WTC11 (cell line): ENCODE results near the gene ALKBH7. TPM values are rescaled to one million over a fixed set of nuclear protein-coding genes. Genes with fewer than 3 reads are reported as not detected.
"Not testable (repeated sequence)": the region's sequence is repeated elsewhere in the genome, so short reads cannot be mapped to it uniquely, and the experiment has no call there.

Source experiments
- ATAC-seq: fragments of 200-7000 bp; cut with Tn5 transposase; 2 replicates; pipeline ENCODE4 v1.10.0; 2021; ENCODE audit warnings: mild to moderate bottlenecking, moderate library complexity
- CTCF ChIA-PET: fragments of 300-600 bp; sonication (Branson Sonifier 250); formaldehyde crosslinking; loops from one replicate; lab custom pipeline; 2021; ENCODE audit warnings: antibody characterized with exemption; lab: Charles Lee
- POLR2A ChIA-PET: fragments of 350-600 bp; sonication (Branson Sonifier 250); formaldehyde crosslinking; loops from one replicate; lab custom pipeline; 2021; ENCODE audit warnings: antibody characterized with exemption; lab: Charles Lee
- DNase-seq: peaks from one replicate; pipeline ENCODE4 v3.0.0; 2021; ENCODE audit warnings: low spot score
- H3K27ac Mint-ChIP-seq: 2 replicates; pipeline ENCODE4 v1.8.0; 2021; ENCODE audit warnings: mixed read lengths
- H3K27me3 Mint-ChIP-seq: 2 replicates; pipeline ENCODE4 v1.8.0; 2021; ENCODE audit warnings: low read depth, mild to moderate bottlenecking, moderate library complexity, mixed read lengths
- H3K36me3 Mint-ChIP-seq: 2 replicates; pipeline ENCODE4 v1.8.0; 2021; ENCODE audit warnings: mixed read lengths
- H3K4me1 Mint-ChIP-seq: 2 replicates; pipeline ENCODE4 v1.8.0; 2022; ENCODE audit warnings: mixed read lengths
- H3K4me3 Mint-ChIP-seq: 2 replicates; pipeline ENCODE4 v1.8.0; 2021; ENCODE audit warnings: mild to moderate bottlenecking, moderate library complexity, mixed read lengths
- H3K9me3 Mint-ChIP-seq: 2 replicates; pipeline ENCODE4 v1.8.0; 2021; ENCODE audit warnings: mixed read lengths
- ARID4B ChIP-seq: sonication (generic); formaldehyde crosslinking; IDR thresholded peaks from 2 replicates; pipeline ENCODE4 v1.8.0; 2023; ENCODE audit warnings: missing genetic modification reagents, mild to moderate bottlenecking, borderline replicate concordance
- ATF1 ChIP-seq: sonication (generic); formaldehyde crosslinking; IDR thresholded peaks from 2 replicates; pipeline ENCODE4 v1.8.1; 2023; ENCODE audit warnings: mild to moderate bottlenecking, moderate library complexity, missing genetic modification reagents
- CBFB ChIP-seq: sonication (generic); formaldehyde crosslinking; IDR thresholded peaks from 2 replicates; pipeline ENCODE4 v1.8.1; 2022; ENCODE audit warnings: mild to moderate bottlenecking, low read depth, missing genetic modification reagents
- CREM ChIP-seq: sonication (generic); formaldehyde crosslinking; IDR thresholded peaks from 2 replicates; pipeline ENCODE4 v1.8.1; 2022; ENCODE audit warnings: mild to moderate bottlenecking, missing genetic modification reagents, moderate library complexity
- GABPB1 ChIP-seq: sonication (generic); formaldehyde crosslinking; IDR thresholded peaks from 2 replicates; pipeline ENCODE4 v1.8.1; 2023; ENCODE audit warnings: mild to moderate bottlenecking, missing genetic modification reagents
- GTF2I ChIP-seq: fragments of 250-450 bp; sonication (Bioruptor Pico); conservative IDR thresholded peaks from 2 replicates; pipeline ENCODE4 v1.4.0; 2021; ENCODE audit warnings: mild to moderate bottlenecking
- KAT7 ChIP-seq: sonication (generic); formaldehyde crosslinking; IDR thresholded peaks from 2 replicates; pipeline ENCODE4 v1.8.1; 2023; ENCODE audit warnings: missing genetic modification reagents, mild to moderate bottlenecking, borderline replicate concordance
- NFE2L1 ChIP-seq: sonication (generic); formaldehyde crosslinking; IDR thresholded peaks from 2 replicates; pipeline ENCODE4 v1.8.1; 2023; ENCODE audit warnings: missing genetic modification reagents
- RELA ChIP-seq: sonication (generic); formaldehyde crosslinking; IDR thresholded peaks from 2 replicates; pipeline ENCODE4 v1.8.1; 2022; ENCODE audit warnings: missing genetic modification reagents, mild to moderate bottlenecking, borderline replicate concordance
- RORB ChIP-seq: fragments of 250-450 bp; sonication (Bioruptor Pico); IDR thresholded peaks from 2 replicates; pipeline ENCODE4 v1.9.0; 2021; ENCODE audit warnings: mild to moderate bottlenecking
- SOX15 ChIP-seq: fragments of 250-450 bp; sonication (Bioruptor Pico); IDR thresholded peaks from 2 replicates; pipeline ENCODE4 v1.9.0; 2021; ENCODE audit warnings: mild to moderate bottlenecking
- ZNF121 ChIP-seq: sonication (generic); formaldehyde crosslinking; IDR thresholded peaks from 2 replicates; pipeline ENCODE4 v1.8.0; 2023; ENCODE audit warnings: missing genetic modification reagents
- total RNA-seq: library from RNA; stranded (reverse); gene quantifications from 3 replicates; pipeline ENCODE4 v1.2.3, GENCODE V29; 2021
- TF ChIP-seq, protein P1 (sequence below): sonication (generic); formaldehyde crosslinking; IDR thresholded peaks from 2 replicates; pipeline ENCODE4 v1.8.0; 2022; ENCODE audit warnings: mild to moderate bottlenecking, missing genetic modification reagents
- TF ChIP-seq, protein P2 (sequence below): sonication (generic); formaldehyde crosslinking; IDR thresholded peaks from 2 replicates; pipeline ENCODE4 v1.8.1; 2023; ENCODE audit warnings: mild to moderate bottlenecking, moderate library complexity, missing genetic modification reagents
- TF ChIP-seq, protein P3 (sequence below): sonication (generic); formaldehyde crosslinking; conservative IDR thresholded peaks from 2 replicates; pipeline ENCODE4 v1.8.1; 2022; ENCODE audit warnings: mild to moderate bottlenecking, missing genetic modification reagents

The ALKBH7 gene
- total RNA-seq, 1 experiment from 2014 or later, result 96.4 TPM

DNA sequence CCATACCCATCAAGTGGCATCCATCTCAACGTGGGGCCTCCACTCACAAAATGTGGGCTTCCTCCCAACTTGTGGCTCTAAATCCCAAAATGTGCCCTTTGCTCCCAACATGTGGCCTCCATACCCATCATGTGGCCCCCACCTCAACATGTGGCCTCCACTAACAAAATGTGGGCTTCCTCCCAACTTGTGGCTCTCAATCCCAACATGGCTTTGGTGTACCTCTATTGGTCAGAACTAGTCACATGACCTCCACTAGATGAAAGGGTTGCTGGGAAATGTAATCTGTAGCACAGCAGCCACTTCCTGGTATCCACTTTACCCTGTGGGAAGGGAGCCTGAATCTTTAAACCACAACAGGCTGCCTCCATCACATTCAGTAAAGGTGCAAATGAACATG, 29.1 kb upstream of the ALKBH7 start:
- Mint-ChIP-seq H3K9me3 (peaks cover 21% of the 10 kb centered on the region), H3K36me3 (no peaks in the 10 kb centered on the region; the same call in 1 of the 2 replicates), H3K4me1 (no peaks in the 10 kb centered on the region), H3K4me3 (no peak overlapping the region), H3K27ac (no peak overlapping the region), H3K27me3 (peaks cover 13% of the 10 kb centered on the region)
- ATAC-seq, result no peak
- POLR2A ChIA-PET, result no interaction called here
- CTCF ChIA-PET, result no interaction called here
- TF ChIP-seq NFE2L1 (CRISPR knock-in tag), result no peak
- TF ChIP-seq, protein P1, sequence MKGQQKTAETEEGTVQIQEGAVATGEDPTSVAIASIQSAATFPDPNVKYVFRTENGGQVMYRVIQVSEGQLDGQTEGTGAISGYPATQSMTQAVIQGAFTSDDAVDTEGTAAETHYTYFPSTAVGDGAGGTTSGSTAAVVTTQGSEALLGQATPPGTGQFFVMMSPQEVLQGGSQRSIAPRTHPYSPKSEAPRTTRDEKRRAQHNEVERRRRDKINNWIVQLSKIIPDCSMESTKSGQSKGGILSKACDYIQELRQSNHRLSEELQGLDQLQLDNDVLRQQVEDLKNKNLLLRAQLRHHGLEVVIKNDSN (CRISPR knock-in tag), result 0 out of 2 replicates have a peak, but pooled peaks have one; percentile 13
- TF ChIP-seq, all 79 proteins: peak for 1
- no peak for DNase-seq

GRCh38 chr19:6349271-6349670, 23.3 kb upstream of the ALKBH7 start:
- ATAC-seq, result not testable (repeated sequence)

GRCh38 chr19:6350688-6351087, 21.9 kb upstream of the ALKBH7 start:
- peaks cover 14% of the 10 kb centered on the region for H3K9me3 Mint-ChIP-seq
- TF ChIP-seq RELA (CRISPR knock-in tag), result no peak
- H3K4me1 Mint-ChIP-seq, result no peaks in the 10 kb centered on the region
- ChIA-PET POLR2A (no interaction called here), CTCF (no interaction called here)
- ATAC-seq, result no peak
- H3K27ac Mint-ChIP-seq, result no peak overlapping the region
- peaks cover 16% of the 10 kb centered on the region for H3K27me3 Mint-ChIP-seq
- DNase-seq, result no peak
- no peak overlapping the region for H3K4me3 Mint-ChIP-seq
- H3K36me3 Mint-ChIP-seq, result no peaks in the 10 kb centered on the region; the same call in 1 of the 2 replicates

More at GRCh38 chr19:6349271-6349670, 23.3 kb upstream of the ALKBH7 start:
- H3K27ac Mint-ChIP-seq, H3K4me1 Mint-ChIP-seq, DNase-seq, H3K4me3 Mint-ChIP-seq, POLR2A ChIA-PET, H3K36me3 Mint-ChIP-seq: not testable (repeated sequence)
- Mint-ChIP-seq H3K9me3 (peaks cover 14% of the 10 kb centered on the region), H3K27me3 (peaks cover 16% of the 10 kb centered on the region)
- CTCF ChIA-PET, result interaction anchor here (1.6 kb wide), 1 partner anchor 9 kb away, joined by 5 read pairs; no protein-coding TSS in a partner anchor

- no peaks in the 10 kb centered on the region; the same call in 1 of the 2 replicates for H3K36me3 Mint-ChIP-seq
- H3K27me3 Mint-ChIP-seq, result peaks cover 12% of the 10 kb centered on the region
- H3K4me3 Mint-ChIP-seq, result no peak overlapping the region
- DNase-seq (no peak), ATAC-seq (no peak)
- TF ChIP-seq, protein P1 (CRISPR knock-in tag), result no peak
- no peak for TF ChIP-seq GABPB1 (CRISPR knock-in tag)
- TF ChIP-seq, protein P2, sequence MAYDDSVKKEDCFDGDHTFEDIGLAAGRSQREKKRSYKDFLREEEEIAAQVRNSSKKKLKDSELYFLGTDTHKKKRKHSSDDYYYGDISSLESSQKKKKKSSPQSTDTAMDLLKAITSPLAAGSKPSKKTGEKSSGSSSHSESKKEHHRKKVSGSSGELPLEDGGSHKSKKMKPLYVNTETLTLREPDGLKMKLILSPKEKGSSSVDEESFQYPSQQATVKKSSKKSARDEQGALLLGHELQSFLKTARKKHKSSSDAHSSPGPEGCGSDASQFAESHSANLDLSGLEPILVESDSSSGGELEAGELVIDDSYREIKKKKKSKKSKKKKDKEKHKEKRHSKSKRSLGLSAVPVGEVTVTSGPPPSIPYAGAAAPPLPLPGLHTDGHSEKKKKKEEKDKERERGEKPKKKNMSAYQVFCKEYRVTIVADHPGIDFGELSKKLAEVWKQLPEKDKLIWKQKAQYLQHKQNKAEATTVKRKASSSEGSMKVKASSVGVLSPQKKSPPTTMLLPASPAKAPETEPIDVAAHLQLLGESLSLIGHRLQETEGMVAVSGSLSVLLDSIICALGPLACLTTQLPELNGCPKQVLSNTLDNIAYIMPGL (CRISPR knock-in tag), result no peak
- no peak for TF ChIP-seq ATF1 (CRISPR knock-in tag)
- no peak for TF ChIP-seq SOX15 (CRISPR knock-in tag)
- no peak for TF ChIP-seq KAT7 (CRISPR knock-in tag)
- TF ChIP-seq, protein P3, sequence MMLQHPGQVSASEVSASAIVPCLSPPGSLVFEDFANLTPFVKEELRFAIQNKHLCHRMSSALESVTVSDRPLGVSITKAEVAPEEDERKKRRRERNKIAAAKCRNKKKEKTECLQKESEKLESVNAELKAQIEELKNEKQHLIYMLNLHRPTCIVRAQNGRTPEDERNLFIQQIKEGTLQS (CRISPR knock-in tag), result no peak
- TF ChIP-seq RORB (CRISPR knock-in tag), result no peak
- no peak for TF ChIP-seq ZNF121
- TF ChIP-seq CBFB, result no peak
- TF ChIP-seq GTF2I, result no peak
- TF ChIP-seq NFE2L1 (CRISPR knock-in tag), result no peak
- no peak for TF ChIP-seq ARID4B (CRISPR knock-in tag)
- no peak for TF ChIP-seq CREM (CRISPR knock-in tag)
- H3K9me3 Mint-ChIP-seq, result peaks cover 9% of the 10 kb centered on the region
- H3K27ac Mint-ChIP-seq, result no peak overlapping the region
- POLR2A ChIA-PET, result no interaction called here
- H3K4me1 Mint-ChIP-seq, result no peaks in the 10 kb centered on the region
- CTCF ChIA-PET, result interaction anchor here (0.8 to 1.0 kb wide), 3 partner anchors 12 to 281 kb away, joined by 3 to 5 read pairs (median 3); no protein-coding TSS in a partner anchor
Observed at GRCh38 chr19:6352381-6353165, 20.0 kb upstream of the ALKBH7 start.
